Measurements from ENCODE around the gene TLE3. TPM values are rescaled to one million over a fixed set of nuclear protein-coding genes. Genes with fewer than 3 reads are reported as not detected.

The TLE3 gene
- total RNA-seq, 2 experiments from 2014 or later, result 159 to 167 TPM

- no peaks in the 10 kb centered on the region for H3K27me3 Mint-ChIP-seq
- Histone ChIP-seq H3K4me1 (ENCODE audit: insufficient read depth, low read length) (peaks cover 88% of the 10 kb centered on the region), H3K4me3 (ENCODE audit: low read length) (no peak overlapping the region), H3K9me3 (ENCODE audit: control insufficient read depth in 1 of 2, insufficient read depth in 1 of 2, low read length in 2 of 2) (no peaks in the 10 kb centered on the region), H3K27me3 (ENCODE audit: control insufficient read depth in 1 of 2, insufficient read depth in 2 of 2, low read length in 2 of 2) (no peaks in the 10 kb centered on the region), H3K27ac (ENCODE audit: low read depth in 1 of 2, low read length in 2 of 2) (no peak overlapping the region), H3K36me3 (ENCODE audit: insufficient read depth, low read length) (peaks cover 83% of the 10 kb centered on the region)
- H3K4me1 Mint-ChIP-seq (ENCODE audit: low read depth), result peaks cover 98% of the 10 kb centered on the region
- TF ChIP-seq CTCF (IDR thresholded peaks at IDR 0.05), result no peak
- intact Hi-C loops (cut with DNase I, micrococcal nuclease), result no loop called here
- no peaks in the 10 kb centered on the region for H3K9me3 Mint-ChIP-seq
- ChIA-PET CTCF (interaction anchor here (0.7 to 1.2 kb wide), 2 partner anchors 10 to 740 kb away, joined by 3 read pairs; no protein-coding TSS in a partner anchor), POLR2A (interaction anchor here (2.4 kb wide), 1 partner anchor 11 kb away, joined by 12 read pairs; no protein-coding TSS in a partner anchor)
- H3K36me3 Mint-ChIP-seq (ENCODE audit: low read depth), result peaks cover 96% of the 10 kb centered on the region
- no peak overlapping the region for H3K4me3 Mint-ChIP-seq
- DNase-seq (no peak), ATAC-seq (ENCODE audit: poor library complexity) (no peak)
- peak overlapping the region; percentile 45 for H3K27ac Mint-ChIP-seq
These were observed 8.1 kb downstream of the TLE3 start for GRCh38 chr15:70089692-70089971.

GRCh38 chr15:70088887-70089691 lies 8.6 kb downstream of the TLE3 start:
- intact Hi-C loops (cut with DNase I, micrococcal nuclease), result no loop called here

GRCh38 chr15:70088455-70088854 lies 9.3 kb downstream of the TLE3 start:
- H3K27me3 ChIP-seq (ENCODE audit: control insufficient read depth in 1 of 2, insufficient read depth in 2 of 2, low read length in 2 of 2), result no peaks in the 10 kb centered on the region
- Mint-ChIP-seq H3K27ac (no peak overlapping the region), H3K27me3 (no peaks in the 10 kb centered on the region), H3K9me3 (no peaks in the 10 kb centered on the region), H3K4me3 (no peak overlapping the region), H3K4me1 (ENCODE audit: low read depth) (peaks cover 98% of the 10 kb centered on the region), H3K36me3 (ENCODE audit: low read depth) (peaks cover 98% of the 10 kb centered on the region)
- H3K9me3 ChIP-seq (ENCODE audit: control insufficient read depth in 1 of 2, insufficient read depth in 1 of 2, low read length in 2 of 2), result no peaks in the 10 kb centered on the region
- no peak overlapping the region for H3K27ac ChIP-seq (ENCODE audit: low read depth in 1 of 2, low read length in 2 of 2)
- ChIA-PET POLR2A (no interaction called here), CTCF (no interaction called here)
- no peak for TF ChIP-seq CTCF (IDR thresholded peaks at IDR 0.05)
- no peak for DNase-seq
- H3K4me3 ChIP-seq (ENCODE audit: low read length), result no peak overlapping the region
- H3K36me3 ChIP-seq (ENCODE audit: insufficient read depth, low read length), result peaks cover 86% of the 10 kb centered on the region
- ATAC-seq (ENCODE audit: poor library complexity), result no peak
- peaks cover 88% of the 10 kb centered on the region for H3K4me1 ChIP-seq (ENCODE audit: insufficient read depth, low read length)
- intact Hi-C loops (cut with DNase I, micrococcal nuclease), result no loop called here

More at GRCh38 chr15:70088887-70089691, 8.6 kb downstream of the TLE3 start:
- H3K4me3 ChIP-seq (ENCODE audit: low read length), result no peak overlapping the region
- no peak overlapping the region for H3K27ac Mint-ChIP-seq
- peaks cover 86% of the 10 kb centered on the region for H3K36me3 ChIP-seq (ENCODE audit: insufficient read depth, low read length)
- no peaks in the 10 kb centered on the region for H3K9me3 Mint-ChIP-seq
- H3K36me3 Mint-ChIP-seq (ENCODE audit: low read depth), result peaks cover 97% of the 10 kb centered on the region
- no peak for TF ChIP-seq CTCF (IDR thresholded peaks at IDR 0.05)
- no peak for DNase-seq
- no peaks in the 10 kb centered on the region for H3K27me3 Mint-ChIP-seq
- POLR2A ChIA-PET, result no interaction called here
- CTCF ChIA-PET, result no interaction called here
- peaks cover 98% of the 10 kb centered on the region for H3K4me1 Mint-ChIP-seq (ENCODE audit: low read depth)
- no peaks in the 10 kb centered on the region for H3K27me3 ChIP-seq (ENCODE audit: control insufficient read depth in 1 of 2, insufficient read depth in 2 of 2, low read length in 2 of 2)
- ATAC-seq (ENCODE audit: poor library complexity), result no peak
- H3K9me3 ChIP-seq (ENCODE audit: control insufficient read depth in 1 of 2, insufficient read depth in 1 of 2, low read length in 2 of 2), result no peaks in the 10 kb centered on the region
- H3K27ac ChIP-seq (ENCODE audit: low read depth in 1 of 2, low read length in 2 of 2), result no peak overlapping the region
- no peak overlapping the region for H3K4me3 Mint-ChIP-seq
- peaks cover 89% of the 10 kb centered on the region for H3K4me1 ChIP-seq (ENCODE audit: insufficient read depth, low read length)
